Measurements from ENCODE around the gene UTP18. TPM values are rescaled to one million over a fixed set of nuclear protein-coding genes. Genes with fewer than 3 reads are reported as not detected.

Gene UTP18
- total RNA-seq, 4 donors from 2014 or later: 14.4 to 25.8 (median 20.6) TPM

GRCh38 chr17:51344532-51344931, 84.2 kb downstream of the UTP18 start:
- Histone ChIP-seq H3K27me3 (no peaks in the 10 kb centered on the region), H3K4me3 (no peak overlapping the region), H3K27ac (no peak overlapping the region), H3K4me1 (no peaks in the 10 kb centered on the region), H3K9me3 (no peaks in the 10 kb centered on the region), H3K36me3 (no peaks in the 10 kb centered on the region)
- no peak for DNase-seq
- TF ChIP-seq CTCF (IDR thresholded peaks at IDR 0.05) (no peak), POLR2A (IDR thresholded peaks at IDR 0.05) (no peak)

- Histone ChIP-seq H3K4me1 (no peaks in the 10 kb centered on the region), H3K27ac (no peak overlapping the region), H3K9me3 (no peaks in the 10 kb centered on the region), H3K27me3 (no peaks in the 10 kb centered on the region), H3K36me3 (no peaks in the 10 kb centered on the region), H3K4me3 (no peak overlapping the region)
- TF ChIP-seq CTCF (IDR thresholded peaks at IDR 0.05) (no peak), POLR2A (IDR thresholded peaks at IDR 0.05) (no peak)
- DNase-seq: no peak
Measured at GRCh38 chr17:51346218-51346982, 86.1 kb downstream of the UTP18 start.

Other genes with a start within 250 kb of the UTP18 start
- gene SPAG9, start 139.7 kb upstream of the UTP18 start, total RNA-seq: 100 to 1,000 TPM; 104 to 149 (median 132) TPM
- 10 to 100 TPM in 2 of 4 donors, 1 to 10 TPM in 2; 6.3 to 37.1 (median 12.0) TPM for gene NME1, start 107.0 kb upstream of the UTP18 start, total RNA-seq
- 100 to 1,000 TPM; 143 to 276 (median 160) TPM for gene NME2, start 94.1 kb upstream of the UTP18 start, total RNA-seq
- gene MBTD1, start 497 bp upstream of the UTP18 start, total RNA-seq: 10 to 100 TPM; 13.2 to 27.6 (median 24.7) TPM